OCI-LY3 (cell line): ENCODE measurements around the gene ZNF644.

Experiments used
- EZH2phosphoT487 ChIP-seq: fragments of 200-600 bp; shearing (Covaris generic); IDR thresholded peaks from 2 replicates; pipeline ENCODE4 v1.6.1; 2018; ENCODE audit warnings: antibody characterized with exemption, mixed run types, low read depth
- TF ChIP-seq, protein P1 (sequence below): fragments of 200-600, 300-600 bp; sonication (generic); IDR thresholded peaks from 2 replicates; pipeline ENCODE4 v1.5.1; 2014; ENCODE audit warnings: antibody characterized with exemption, low read length, low read depth

DNA sequence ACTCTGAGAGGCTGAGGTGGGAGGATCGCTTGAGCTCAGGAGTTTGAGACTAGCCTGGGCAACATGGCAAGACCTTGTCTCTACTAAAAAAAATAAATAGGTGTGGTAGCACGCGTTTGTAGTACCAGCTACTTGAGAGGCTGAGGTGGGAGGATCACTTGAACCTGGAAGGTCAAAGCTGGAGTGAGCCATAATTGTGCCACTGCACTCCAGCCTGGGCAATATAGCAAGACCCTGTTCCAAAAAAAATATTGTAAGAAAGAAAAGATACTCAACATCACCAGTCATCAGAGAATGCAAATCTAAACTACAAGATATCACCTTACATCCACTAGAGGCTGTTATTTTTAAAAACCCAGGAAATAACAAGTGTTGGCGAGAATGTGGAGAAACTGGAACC lies 32.5 kb downstream of the ZNF644 start:
- TF ChIP-seq, protein P1, sequence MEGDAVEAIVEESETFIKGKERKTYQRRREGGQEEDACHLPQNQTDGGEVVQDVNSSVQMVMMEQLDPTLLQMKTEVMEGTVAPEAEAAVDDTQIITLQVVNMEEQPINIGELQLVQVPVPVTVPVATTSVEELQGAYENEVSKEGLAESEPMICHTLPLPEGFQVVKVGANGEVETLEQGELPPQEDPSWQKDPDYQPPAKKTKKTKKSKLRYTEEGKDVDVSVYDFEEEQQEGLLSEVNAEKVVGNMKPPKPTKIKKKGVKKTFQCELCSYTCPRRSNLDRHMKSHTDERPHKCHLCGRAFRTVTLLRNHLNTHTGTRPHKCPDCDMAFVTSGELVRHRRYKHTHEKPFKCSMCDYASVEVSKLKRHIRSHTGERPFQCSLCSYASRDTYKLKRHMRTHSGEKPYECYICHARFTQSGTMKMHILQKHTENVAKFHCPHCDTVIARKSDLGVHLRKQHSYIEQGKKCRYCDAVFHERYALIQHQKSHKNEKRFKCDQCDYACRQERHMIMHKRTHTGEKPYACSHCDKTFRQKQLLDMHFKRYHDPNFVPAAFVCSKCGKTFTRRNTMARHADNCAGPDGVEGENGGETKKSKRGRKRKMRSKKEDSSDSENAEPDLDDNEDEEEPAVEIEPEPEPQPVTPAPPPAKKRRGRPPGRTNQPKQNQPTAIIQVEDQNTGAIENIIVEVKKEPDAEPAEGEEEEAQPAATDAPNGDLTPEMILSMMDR, result no peak
- TF ChIP-seq EZH2phosphoT487, result no peak
